RWPE2 (cell line): ENCODE measurements around the gene ASPN.

Experiments used
- ATAC-seq: fragments of 200-7000 bp; cut with Tn5 transposase; 3 replicates; pipeline ENCODE4 v1.9.1; 2021; ENCODE audit warnings: low read depth
- DNase-seq: peaks from one replicate; pipeline ENCODE4 v3.0.0-alpha.2; 2020; ENCODE audit warnings: low spot score
- H3K27ac ChIP-seq: fragments of 450-650 bp; 2 replicates; pipeline ENCODE4 v1.5.1; 2017; ENCODE audit warnings: mild to moderate bottlenecking; ENCODE audit not compliant: poor library complexity, severe bottlenecking
- H3K27me3 ChIP-seq: fragments of 250-450 bp; sonication (Bioruptor Pico); 2 replicates; pipeline ENCODE4 v1.5.1; 2021; ENCODE audit warnings: mild to moderate bottlenecking, moderate library complexity; ENCODE audit not compliant: insufficient read depth, poor library complexity, severe bottlenecking
- H3K36me3 ChIP-seq: fragments of 250-450 bp; sonication (Bioruptor Pico); 2 replicates; pipeline ENCODE4 v1.5.1; 2020; ENCODE audit warnings: low read depth, mild to moderate bottlenecking, moderate library complexity
- H3K4me1 ChIP-seq: fragments of 250-450 bp; sonication (Bioruptor Pico); 2 replicates; pipeline ENCODE4 v1.5.1; 2021; ENCODE audit warnings: mild to moderate bottlenecking, moderate library complexity; ENCODE audit not compliant: insufficient read depth, poor library complexity, severe bottlenecking
- H3K4me3 ChIP-seq: fragments of 250-450 bp; sonication (Bioruptor Pico); 2 replicates; pipeline ENCODE4 v1.5.1; 2021; ENCODE audit warnings: mild to moderate bottlenecking, moderate library complexity; ENCODE audit not compliant: severe bottlenecking
- H3K9me3 ChIP-seq: fragments of 250-450 bp; sonication (Bioruptor Pico); 2 replicates; pipeline ENCODE4 v1.5.1; 2021; ENCODE audit warnings: mild to moderate bottlenecking, moderate library complexity; ENCODE audit not compliant: severe bottlenecking
- CTCF ChIP-seq: fragments of 450-650 bp; IDR thresholded peaks from one replicate; pipeline ENCODE4 v1.5.1; 2017; ENCODE audit warnings: mild to moderate bottlenecking, moderate library complexity; ENCODE audit not compliant: poor library complexity, severe bottlenecking

ASPN gene

GRCh38 chr9:92493749-92494387 lies 11.6 kb upstream of the ASPN start:
- Histone ChIP-seq H3K9me3 (no peaks in the 10 kb centered on the region), H3K4me3 (no peak overlapping the region), H3K4me1 (no peaks in the 10 kb centered on the region), H3K27ac (no peak overlapping the region), H3K36me3 (no peaks in the 10 kb centered on the region), H3K27me3 (no peaks in the 10 kb centered on the region)
- no peak for TF ChIP-seq CTCF
- DNase-seq = no peak
- ATAC-seq = no peak

DNA sequence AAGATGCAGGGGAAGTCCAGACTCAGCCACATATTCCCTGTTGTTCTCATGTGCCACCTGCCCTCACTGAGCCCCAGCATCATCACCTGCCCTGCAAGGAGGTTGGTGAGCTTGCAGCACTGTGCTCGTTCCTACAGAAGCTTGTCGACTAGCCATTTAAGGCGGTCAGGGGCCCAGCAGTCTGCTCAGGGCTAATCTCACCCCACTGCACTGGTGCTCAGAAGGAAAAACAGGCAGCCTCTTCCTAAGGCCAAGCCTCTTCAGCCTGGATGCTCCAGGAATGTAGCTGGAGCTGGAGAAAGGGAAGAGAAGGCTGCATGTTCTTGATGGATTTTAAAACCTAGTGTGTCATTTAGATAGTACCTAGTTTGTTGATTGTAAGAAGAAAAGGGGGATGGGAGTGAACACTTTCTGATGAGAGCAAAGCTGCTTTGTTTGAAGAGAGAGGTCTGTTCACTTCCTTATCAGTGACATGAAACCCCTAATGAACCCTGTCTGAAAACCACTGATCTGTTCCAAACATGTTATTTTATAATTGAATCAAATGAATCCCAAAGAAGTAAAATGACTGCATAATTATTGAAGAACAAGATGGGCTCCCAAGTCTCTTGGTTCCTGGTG lies 10.6 kb upstream of the ASPN start:
- Histone ChIP-seq H3K27me3 (no peaks in the 10 kb centered on the region), H3K4me3 (no peak overlapping the region), H3K27ac (no peak overlapping the region), H3K36me3 (no peaks in the 10 kb centered on the region), H3K4me1 (no peaks in the 10 kb centered on the region), H3K9me3 (no peaks in the 10 kb centered on the region)
- no peak for TF ChIP-seq CTCF
- DNase-seq (no peak), ATAC-seq (no peak)

DNA sequence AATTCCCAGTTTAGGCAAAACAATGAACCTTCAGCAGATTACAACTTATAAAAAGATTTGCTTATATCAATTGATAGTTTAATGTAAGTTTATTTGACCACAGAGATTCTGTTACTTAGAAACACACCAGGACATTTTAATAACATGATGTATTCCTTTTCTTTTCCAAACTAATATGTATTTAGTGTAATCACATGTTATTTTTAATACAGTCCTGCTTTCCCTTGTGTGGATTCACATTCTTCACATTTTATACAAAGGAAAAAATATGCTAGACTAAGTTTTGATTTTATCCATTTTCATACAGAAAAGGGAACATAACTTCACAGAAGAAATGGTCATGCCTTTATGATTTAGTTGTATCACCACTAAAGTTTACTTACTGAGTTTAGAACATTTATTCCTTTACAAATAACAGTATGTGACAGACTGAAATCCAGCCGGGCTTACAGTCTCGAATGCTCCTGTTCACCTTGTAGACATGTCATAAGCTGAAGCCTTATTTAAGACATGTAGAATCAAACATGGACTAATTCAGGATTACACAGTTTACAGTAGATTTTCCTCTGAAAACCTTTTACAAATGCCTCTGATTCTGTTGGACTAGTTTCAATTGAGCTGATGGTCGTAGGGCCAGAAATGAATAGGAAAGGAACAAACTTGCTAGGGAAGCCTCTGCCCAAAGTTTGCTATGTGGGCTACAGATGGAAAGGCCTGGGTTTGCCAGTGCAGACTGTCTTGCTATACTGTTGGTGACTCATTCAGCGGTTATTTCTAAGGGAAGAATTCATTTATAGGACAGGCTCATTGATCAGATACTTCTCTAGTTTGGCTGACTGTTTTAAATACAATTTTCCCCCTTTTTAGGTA lies 6.6 kb upstream of the ASPN start:
- DNase-seq (no peak), ATAC-seq (peak; percentile 42; the same call in 1 of the 3 replicates)
- H3K9me3 ChIP-seq = no peaks in the 10 kb centered on the region
- no peak for TF ChIP-seq CTCF
- H3K27ac ChIP-seq = no peak overlapping the region
- H3K4me3 ChIP-seq = no peak overlapping the region
- H3K27me3 ChIP-seq = no peaks in the 10 kb centered on the region
- H3K4me1 ChIP-seq = no peaks in the 10 kb centered on the region
- H3K36me3 ChIP-seq = no peaks in the 10 kb centered on the region

DNA sequence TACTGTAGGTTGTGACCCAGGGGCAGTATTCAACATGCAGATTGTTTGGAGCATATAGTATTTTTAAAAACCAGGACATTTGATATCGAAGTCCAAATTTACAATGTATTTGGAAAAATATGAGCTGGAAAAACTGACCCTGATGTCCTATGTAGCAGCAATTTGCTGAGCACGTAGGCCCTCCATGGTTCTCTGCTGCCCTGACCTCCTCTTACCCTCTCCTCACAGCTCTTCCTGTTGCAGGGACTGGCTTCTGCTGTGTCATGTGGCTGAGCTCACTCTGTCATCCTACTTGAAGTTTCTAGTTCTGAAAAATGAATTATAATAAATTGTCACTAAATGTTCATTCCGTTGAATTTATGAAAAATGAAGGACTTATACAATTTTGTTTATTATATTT lies 4.1 kb upstream of the ASPN start:
- H3K4me1 ChIP-seq = peaks cover 5% of the 10 kb centered on the region
- no peaks in the 10 kb centered on the region for H3K9me3 ChIP-seq
- no peak for TF ChIP-seq CTCF
- no peak overlapping the region for H3K4me3 ChIP-seq
- no peaks in the 10 kb centered on the region for H3K27me3 ChIP-seq
- no peak for DNase-seq
- H3K36me3 ChIP-seq = no peaks in the 10 kb centered on the region
- no peak overlapping the region for H3K27ac ChIP-seq
- no peak for ATAC-seq
